HS-27A (cell line): ENCODE measurements around the gene BCL2L2.
A peak's percentile ranks its signal among the peaks of the same experiment; 100 is the strongest.

Experiments
- DNase-seq: peaks from one replicate; pipeline ENCODE4 v3.0.0-alpha.2; 2012; ENCODE audit warnings: low read depth, missing footprints

Gene BCL2L2

GRCh38 chr14:23299986-23300686 is 6.5 kb upstream of the BCL2L2 start:
- DNase-seq, result no peak

GRCh38 chr14:23300687-23301223 is 5.9 kb upstream of the BCL2L2 start:
- DNase-seq, result no peak

DNA sequence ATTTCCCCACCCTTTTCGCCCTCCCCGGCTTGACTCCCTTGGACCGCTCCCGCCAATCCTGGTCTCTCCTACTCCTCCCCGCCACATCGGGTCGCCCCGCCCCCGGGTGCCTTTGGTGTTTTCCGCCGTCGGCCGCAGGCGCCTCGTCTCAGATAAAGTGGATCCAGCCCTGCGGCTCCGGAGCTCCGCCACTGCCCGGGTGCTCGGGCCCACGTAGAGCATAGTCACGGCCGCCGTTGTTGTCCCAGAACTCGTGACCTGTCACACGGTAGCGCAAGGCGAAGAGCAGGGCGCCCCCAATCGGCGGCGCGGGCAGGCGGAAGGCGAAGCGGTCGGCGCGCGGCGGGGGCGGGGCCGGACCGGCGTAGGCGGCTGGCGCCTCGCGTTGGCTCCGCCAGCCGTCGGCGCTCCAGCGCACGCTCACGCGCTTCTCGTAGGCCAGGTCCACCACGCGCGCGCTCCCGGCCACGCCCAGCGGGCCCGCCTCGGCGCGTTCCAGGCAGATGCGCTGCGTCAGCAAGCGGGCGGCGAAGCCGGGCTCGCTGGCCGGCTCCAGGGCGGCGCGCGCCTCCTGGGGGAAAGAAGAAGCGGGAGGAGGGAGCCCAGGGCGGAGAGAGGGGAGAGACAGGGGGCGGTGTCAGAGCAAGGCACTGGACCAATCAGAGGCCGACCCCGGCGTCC is 5.2 kb upstream of the BCL2L2 start:
- DNase-seq, result peak; percentile 94

- DNase-seq, result no peak
Observed at GRCh38 chr14:23301969-23302289, 4.7 kb upstream of the BCL2L2 start.

DNA sequence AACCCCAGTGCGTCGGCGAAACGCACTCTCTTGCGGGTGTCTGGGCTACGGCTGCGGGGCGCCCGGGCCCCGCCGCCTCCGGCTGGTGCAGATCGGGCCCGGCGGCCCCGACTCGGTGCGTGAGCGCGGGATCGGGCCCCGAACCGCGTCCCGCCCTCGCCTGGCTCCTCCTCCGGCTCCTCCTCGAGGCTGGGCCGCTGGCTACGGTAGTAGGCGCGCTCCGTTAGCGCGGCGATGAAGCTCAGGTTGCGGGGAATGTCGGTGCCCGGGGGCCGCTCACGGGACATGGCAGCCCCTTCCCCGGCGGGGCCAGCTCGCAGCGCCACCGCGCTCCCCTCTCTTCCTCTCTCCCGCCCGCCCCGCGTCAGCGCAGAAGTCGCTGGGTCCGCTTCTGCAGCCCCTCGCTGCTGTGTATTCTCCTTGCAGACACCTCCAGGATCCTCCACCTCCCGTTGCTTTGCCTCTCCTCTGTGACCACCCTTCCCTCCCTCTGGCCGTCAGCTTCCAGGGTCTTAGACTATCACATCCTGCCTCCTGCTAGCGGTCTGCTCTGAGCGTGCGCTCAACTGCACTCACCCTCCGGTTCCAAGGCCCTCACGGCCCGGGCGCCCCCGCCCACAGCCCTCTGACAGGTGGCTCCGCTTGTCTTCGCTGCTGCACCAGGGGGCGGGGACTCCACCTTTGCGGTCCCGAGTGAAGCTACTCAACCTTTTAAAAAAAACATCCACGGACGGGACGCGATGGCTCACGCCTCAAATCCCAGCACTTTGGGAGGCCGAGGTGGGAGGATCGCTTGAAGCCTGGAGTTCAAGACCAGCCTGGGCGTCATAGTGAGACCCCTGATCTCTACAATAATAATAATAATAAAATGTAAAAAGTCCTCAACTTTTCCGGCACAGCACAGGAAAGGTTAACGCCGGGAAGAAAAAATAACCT is 4.1 kb upstream of the BCL2L2 start, which contains the start of gene PPP1R3E:
Gene PPP1R3E (minus strand): TSS at position 570 of the 936 bp plus-strand sequence. CDS start 283 bp downstream, at position 287.
- no peak for DNase-seq

- DNase-seq, result no peak
Observed at GRCh38 chr14:23307146-23307530, 505 bp downstream of the BCL2L2 start.

DNA sequence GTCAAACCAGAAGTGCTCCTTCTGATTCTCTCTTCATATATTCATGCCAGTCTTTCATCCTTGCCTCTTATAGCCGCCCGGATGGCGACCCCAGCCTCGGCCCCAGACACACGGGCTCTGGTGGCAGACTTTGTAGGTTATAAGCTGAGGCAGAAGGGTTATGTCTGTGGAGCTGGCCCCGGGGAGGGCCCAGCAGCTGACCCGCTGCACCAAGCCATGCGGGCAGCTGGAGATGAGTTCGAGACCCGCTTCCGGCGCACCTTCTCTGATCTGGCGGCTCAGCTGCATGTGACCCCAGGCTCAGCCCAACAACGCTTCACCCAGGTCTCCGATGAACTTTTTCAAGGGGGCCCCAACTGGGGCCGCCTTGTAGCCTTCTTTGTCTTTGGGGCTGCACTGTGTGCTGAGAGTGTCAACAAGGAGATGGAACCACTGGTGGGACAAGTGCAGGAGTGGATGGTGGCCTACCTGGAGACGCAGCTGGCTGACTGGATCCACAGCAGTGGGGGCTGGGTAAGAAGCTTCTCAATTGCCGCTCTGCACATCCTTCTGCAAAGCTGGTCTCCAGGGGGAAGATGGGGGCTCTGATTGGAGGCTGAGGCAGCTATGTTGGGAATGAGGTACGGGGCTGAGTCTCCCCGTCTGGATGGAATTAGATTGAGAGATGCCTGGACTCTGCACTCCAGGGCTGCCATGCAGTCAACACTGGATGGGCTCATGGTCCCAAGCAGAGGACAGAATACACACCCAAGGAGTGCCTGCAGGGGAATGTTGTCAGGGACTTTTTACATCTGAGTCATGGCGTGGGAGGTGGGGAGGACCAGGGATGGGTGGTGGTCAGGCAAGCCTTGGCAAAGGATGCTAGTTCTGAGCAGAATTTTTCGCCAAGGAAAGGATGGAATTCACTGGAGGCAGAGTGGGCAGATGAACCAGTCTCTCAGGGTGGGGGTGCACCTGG is 1.3 kb downstream of the BCL2L2 start:
- no peak for DNase-seq

DNA sequence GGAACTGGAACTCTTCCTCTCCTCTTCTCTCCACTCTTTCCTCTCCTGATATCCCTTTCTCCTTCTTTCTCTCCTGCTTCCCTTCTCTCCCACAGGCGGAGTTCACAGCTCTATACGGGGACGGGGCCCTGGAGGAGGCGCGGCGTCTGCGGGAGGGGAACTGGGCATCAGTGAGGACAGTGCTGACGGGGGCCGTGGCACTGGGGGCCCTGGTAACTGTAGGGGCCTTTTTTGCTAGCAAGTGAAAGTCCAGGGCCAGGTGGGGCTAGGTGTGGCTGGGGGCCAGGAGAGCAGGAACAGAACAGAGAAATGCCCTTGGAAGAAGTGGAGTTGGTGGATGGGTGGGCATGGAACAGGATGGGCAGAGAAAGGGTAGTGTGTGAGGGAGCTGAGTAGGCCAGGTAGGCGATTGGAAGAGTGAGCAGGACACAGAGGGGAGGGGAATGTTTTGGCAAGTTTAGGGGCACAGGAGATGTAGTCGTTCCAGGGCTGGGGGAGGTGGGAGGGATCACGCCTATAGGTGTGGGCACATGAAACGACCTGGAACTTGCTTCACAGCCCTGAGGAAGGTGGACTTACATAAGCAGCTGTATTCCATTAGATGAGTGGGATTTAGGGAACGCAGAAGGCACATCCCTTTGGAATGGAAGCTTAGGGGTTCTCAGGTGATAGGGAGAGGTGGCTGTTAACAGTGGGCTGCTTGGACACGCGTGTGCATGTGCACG is 2.2 kb downstream of the BCL2L2 start:
- DNase-seq, result no peak

GRCh38 chr14:23310546-23310945 is 3.9 kb downstream of the BCL2L2 start:
- no peak for DNase-seq

GRCh38 chr14:23316300-23316699 is 9.7 kb downstream of the BCL2L2 start:
- DNase-seq, result no peak

DNA sequence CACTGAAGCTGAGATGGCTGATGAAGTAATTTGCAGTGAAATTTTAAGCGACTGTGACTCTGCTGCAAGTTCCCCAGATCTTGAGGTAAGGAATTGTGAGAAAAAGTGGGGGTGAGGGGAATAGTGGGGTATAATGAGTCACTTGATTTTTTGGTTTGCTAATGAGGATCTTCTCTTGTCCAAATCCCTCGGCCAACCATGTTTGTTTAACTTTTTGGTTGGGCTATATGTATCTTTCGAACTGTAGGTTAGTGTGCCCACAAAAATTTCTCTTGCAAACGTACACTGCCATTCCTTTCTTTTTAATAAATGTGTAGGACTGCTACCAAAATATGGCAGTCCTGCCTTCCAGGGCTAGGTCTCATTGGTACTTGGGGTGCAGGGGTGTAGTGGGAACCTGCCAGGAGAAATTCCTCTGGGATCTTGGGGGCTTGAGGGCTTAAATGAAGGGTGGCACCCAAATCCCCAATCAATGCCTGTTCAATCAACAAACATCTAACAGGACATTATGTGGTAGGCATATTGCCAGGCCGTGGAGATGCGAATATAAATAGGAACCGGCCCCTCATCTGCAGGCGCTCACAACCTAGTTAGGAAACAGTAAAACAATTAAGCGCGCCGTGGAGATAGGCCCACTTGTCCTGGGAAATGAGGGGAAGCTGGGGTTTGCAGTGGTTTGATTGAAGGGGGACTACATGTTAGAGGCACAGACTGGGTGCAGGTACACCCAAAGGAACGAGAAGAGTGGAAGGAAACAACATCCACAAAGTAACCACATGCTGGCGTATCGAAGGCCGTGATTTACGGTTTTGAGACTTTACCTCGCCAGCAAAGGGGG is 13.3 kb downstream of the BCL2L2 start:
- no peak for DNase-seq

GRCh38 chr14:23320584-23321571 is 14.2 kb downstream of the BCL2L2 start, which contains the start of gene PABPN1:
PABPN1 (plus strand) TSS chr14:23321457; CDS start chr14:23321470, 13 bp downstream.
- DNase-seq, result peak; percentile 100

DNA sequence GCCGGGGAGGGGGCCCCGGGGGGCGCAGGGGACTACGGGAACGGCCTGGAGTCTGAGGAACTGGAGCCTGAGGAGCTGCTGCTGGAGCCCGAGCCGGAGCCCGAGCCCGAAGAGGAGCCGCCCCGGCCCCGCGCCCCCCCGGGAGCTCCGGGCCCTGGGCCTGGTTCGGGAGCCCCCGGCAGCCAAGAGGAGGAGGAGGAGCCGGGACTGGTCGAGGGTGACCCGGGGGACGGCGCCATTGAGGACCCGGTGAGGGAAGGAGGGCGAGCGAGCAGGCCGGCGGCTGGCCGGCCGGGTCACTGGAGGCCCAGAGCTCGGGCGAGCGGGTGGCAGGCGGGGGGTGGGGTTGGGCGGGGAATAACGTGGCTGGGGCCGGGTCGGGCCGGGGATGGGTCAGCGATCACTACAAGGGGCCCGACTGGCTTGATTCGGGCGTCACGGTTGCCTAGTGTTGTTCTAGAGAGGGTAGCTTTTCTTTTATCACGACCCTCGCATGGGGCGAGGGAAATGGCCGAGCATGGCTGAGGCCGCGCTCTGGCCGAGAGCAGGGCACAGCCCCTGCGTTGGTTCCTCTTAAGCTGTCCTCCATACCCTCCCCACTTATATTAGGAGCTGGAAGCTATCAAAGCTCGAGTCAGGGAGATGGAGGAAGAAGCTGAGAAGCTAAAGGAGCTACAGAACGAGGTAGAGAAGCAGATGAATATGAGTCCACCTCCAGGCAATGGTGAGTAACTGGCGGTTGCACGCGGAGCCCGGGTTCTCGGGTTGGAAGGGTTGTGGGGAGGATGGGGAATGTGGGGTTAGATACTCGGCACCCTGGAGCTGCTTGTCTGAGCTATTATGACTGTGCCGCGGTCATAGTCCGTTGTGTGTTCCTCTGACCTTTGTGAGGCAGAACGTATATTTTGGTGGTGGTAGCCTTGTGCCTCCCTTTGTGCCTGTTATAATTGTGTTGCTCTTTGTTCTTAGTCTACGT is 15.2 kb downstream of the BCL2L2 start:
- DNase-seq, result peak; percentile 41

GRCh38 chr14:23322568-23323517 is 16.2 kb downstream of the BCL2L2 start:
- DNase-seq, result no peak

DNA sequence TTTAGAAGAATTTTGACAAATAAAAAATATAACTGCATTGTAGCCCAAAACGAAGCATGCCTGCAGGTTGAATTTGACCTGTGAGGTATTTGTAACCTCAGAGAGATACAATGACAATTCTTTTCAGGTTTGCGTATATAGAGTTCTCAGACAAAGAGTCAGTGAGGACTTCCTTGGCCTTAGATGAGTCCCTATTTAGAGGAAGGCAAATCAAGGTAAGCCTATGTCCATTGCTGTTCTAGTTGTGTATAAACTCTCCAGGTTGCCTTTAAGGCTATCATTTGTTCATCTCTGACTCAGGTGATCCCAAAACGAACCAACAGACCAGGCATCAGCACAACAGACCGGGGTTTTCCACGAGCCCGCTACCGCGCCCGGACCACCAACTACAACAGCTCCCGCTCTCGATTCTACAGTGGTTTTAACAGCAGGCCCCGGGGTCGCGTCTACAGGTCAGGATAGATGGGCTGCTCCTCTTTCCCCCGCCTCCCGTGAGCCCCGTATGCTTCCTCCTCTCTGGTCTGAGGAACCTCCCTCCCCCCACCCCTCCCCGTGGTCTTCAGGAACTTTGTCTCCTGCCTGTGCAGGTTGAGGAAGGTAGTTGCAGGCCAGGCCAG is 17.3 kb downstream of the BCL2L2 start:
- no peak for DNase-seq
